ENCODE data around the gene ARHGAP22. TPM values are rescaled to one million over a fixed set of nuclear protein-coding genes. Genes with fewer than 3 reads are reported as not detected.
A peak's percentile ranks its signal among the peaks of the same experiment; 100 is the strongest.

Gene ARHGAP22
- total RNA-seq, 1 donor: 45.6 TPM

GRCh38 chr10:48598243-48598935 is 6.5 kb downstream of the ARHGAP22 start:
- Histone ChIP-seq H4K20me1 (ENCODE audit: insufficient read depth, low read length) (peaks cover 31% of the 10 kb centered on the region), H3K4me3 (ENCODE audit: insufficient read depth, low read length) (no peak overlapping the region), H3K27ac (ENCODE audit: low read depth, low read length) (no peak overlapping the region), H3K36me3 (ENCODE audit: insufficient read depth, low read length) (peaks cover 29% of the 10 kb centered on the region), H3K79me2 (ENCODE audit: insufficient read depth, low read length) (peaks cover 99% of the 10 kb centered on the region), H3K27me3 (ENCODE audit: insufficient read depth, low read length) (no peaks in the 10 kb centered on the region), H3K4me1 (ENCODE audit: insufficient read depth, low read length) (peaks cover 41% of the 10 kb centered on the region), H3K4me2 (ENCODE audit: insufficient read depth, low read length) (no peak overlapping the region), H3K9me3 (ENCODE audit: low read depth, low read length) (no peaks in the 10 kb centered on the region), H2AFZ (ENCODE audit: low read length) (no peak overlapping the region)
- TF ChIP-seq CTCF (IDR thresholded peaks at IDR 0.05; ENCODE audit: extremely low read depth, low read depth, low read length): no peak
- no peak for DNase-seq (ENCODE audit: insufficient read length, low spot score, missing footprints)

- no peaks in the 10 kb centered on the region for H3K27me3 ChIP-seq (ENCODE audit: insufficient read depth, low read length)
- DNase-seq (ENCODE audit: insufficient read length, low spot score, missing footprints): no peak
- H3K9me3 ChIP-seq (ENCODE audit: low read depth, low read length): no peaks in the 10 kb centered on the region
- H3K4me2 ChIP-seq (ENCODE audit: insufficient read depth, low read length): no peak overlapping the region
- peaks cover 35% of the 10 kb centered on the region for H3K36me3 ChIP-seq (ENCODE audit: insufficient read depth, low read length)
- H3K27ac ChIP-seq (ENCODE audit: low read depth, low read length): no peak overlapping the region
- peaks cover 21% of the 10 kb centered on the region for H3K4me1 ChIP-seq (ENCODE audit: insufficient read depth, low read length)
- no peak for TF ChIP-seq CTCF (IDR thresholded peaks at IDR 0.05; ENCODE audit: extremely low read depth, low read depth, low read length)
- no peak overlapping the region for H2AFZ ChIP-seq (ENCODE audit: low read length)
- H3K4me3 ChIP-seq (ENCODE audit: insufficient read depth, low read length): no peak overlapping the region
- peaks cover 24% of the 10 kb centered on the region for H4K20me1 ChIP-seq (ENCODE audit: insufficient read depth, low read length)
- H3K79me2 ChIP-seq (ENCODE audit: insufficient read depth, low read length): peaks cover 100% of the 10 kb centered on the region
These were observed 9.3 kb downstream of the ARHGAP22 start for GRCh38 chr10:48595539-48595932.

- no peak for DNase-seq (ENCODE audit: insufficient read length, low spot score, missing footprints)
- H3K27me3 ChIP-seq (ENCODE audit: insufficient read depth, low read length): no peaks in the 10 kb centered on the region
- H2AFZ ChIP-seq (ENCODE audit: low read length): no peak overlapping the region
- no peak overlapping the region for H3K27ac ChIP-seq (ENCODE audit: low read depth, low read length)
- H3K4me1 ChIP-seq (ENCODE audit: insufficient read depth, low read length): peaks cover 22% of the 10 kb centered on the region
- H4K20me1 ChIP-seq (ENCODE audit: insufficient read depth, low read length): peaks cover 24% of the 10 kb centered on the region
- H3K79me2 ChIP-seq (ENCODE audit: insufficient read depth, low read length): peaks cover 100% of the 10 kb centered on the region
- no peak overlapping the region for H3K4me3 ChIP-seq (ENCODE audit: insufficient read depth, low read length)
- H3K9me3 ChIP-seq (ENCODE audit: low read depth, low read length): no peaks in the 10 kb centered on the region
- H3K4me2 ChIP-seq (ENCODE audit: insufficient read depth, low read length): no peak overlapping the region
- no peak for TF ChIP-seq CTCF (IDR thresholded peaks at IDR 0.05; ENCODE audit: extremely low read depth, low read depth, low read length)
- H3K36me3 ChIP-seq (ENCODE audit: insufficient read depth, low read length): peaks cover 35% of the 10 kb centered on the region
These were observed 9.9 kb downstream of the ARHGAP22 start for GRCh38 chr10:48594803-48595538.

- Histone ChIP-seq H3K27me3 (ENCODE audit: insufficient read depth, low read length) (no peaks in the 10 kb centered on the region), H3K27ac (ENCODE audit: low read depth, low read length) (peak overlapping the region; percentile 53), H2AFZ (ENCODE audit: low read length) (no peak overlapping the region), H3K9me3 (ENCODE audit: low read depth, low read length) (no peaks in the 10 kb centered on the region), H3K4me1 (ENCODE audit: insufficient read depth, low read length) (peaks cover 23% of the 10 kb centered on the region), H3K4me3 (ENCODE audit: insufficient read depth, low read length) (no peak overlapping the region), H3K4me2 (ENCODE audit: insufficient read depth, low read length) (no peak overlapping the region), H3K79me2 (ENCODE audit: insufficient read depth, low read length) (peaks cover 94% of the 10 kb centered on the region), H4K20me1 (ENCODE audit: insufficient read depth, low read length) (peaks cover 19% of the 10 kb centered on the region), H3K36me3 (ENCODE audit: insufficient read depth, low read length) (peaks cover 35% of the 10 kb centered on the region)
- no peak for TF ChIP-seq CTCF (IDR thresholded peaks at IDR 0.05; ENCODE audit: extremely low read depth, low read depth, low read length)
- DNase-seq (ENCODE audit: insufficient read length, low spot score, missing footprints): no peak
These were observed 10.5 kb downstream of the ARHGAP22 start for GRCh38 chr10:48594371-48594770.
